HG02840 (cell line): ENCODE data around the gene METRNL.
"Not testable (repeated sequence)": the region's sequence is repeated elsewhere in the genome, so short reads cannot be mapped to it uniquely, and the experiment has no call there.

ENCODE experiments used
- ATAC-seq: cut with Tn5 transposase; IDR thresholded peaks from one replicate; pipeline ENCODE4 v1.9.1; 2021; ENCODE audit warnings: mild to moderate bottlenecking, moderate library complexity, moderate number of reproducible peaks; ENCODE audit not compliant: unreplicated experiment, low FRiP score

The METRNL gene

GRCh38 chr17:83065660-83066542, 13.5 kb upstream of the METRNL start:
- no peak for ATAC-seq

GRCh38 chr17:83066543-83066890, 12.9 kb upstream of the METRNL start:
- not testable (repeated sequence) for ATAC-seq

- ATAC-seq = no peak
Observed at GRCh38 chr17:83067071-83067717, 12.2 kb upstream of the METRNL start.

- ATAC-seq = no peak
Observed at GRCh38 chr17:83067718-83068261, 11.6 kb upstream of the METRNL start.

GRCh38 chr17:83068641-83069570, 10.5 kb upstream of the METRNL start:
- no peak for ATAC-seq

- no peak for ATAC-seq
Observed at GRCh38 chr17:83069571-83069906, 9.9 kb upstream of the METRNL start.

- no peak for ATAC-seq
Observed at GRCh38 chr17:83069931-83070742, 9.3 kb upstream of the METRNL start.

GRCh38 chr17:83070800-83071341, 8.5 kb upstream of the METRNL start:
- no peak for ATAC-seq

GRCh38 chr17:83071365-83071764, 8.0 kb upstream of the METRNL start:
- ATAC-seq = no peak

- ATAC-seq = no peak
Observed at GRCh38 chr17:83071966-83072562, 7.3 kb upstream of the METRNL start.

- no peak for ATAC-seq
Observed at GRCh38 chr17:83072600-83073358, 6.6 kb upstream of the METRNL start.

GRCh38 chr17:83073389-83074063, 5.9 kb upstream of the METRNL start:
- ATAC-seq = no peak

GRCh38 chr17:83074486-83075223, 4.8 kb upstream of the METRNL start:
- no peak for ATAC-seq

- no peak for ATAC-seq
Observed at GRCh38 chr17:83075270-83075880, 4.0 kb upstream of the METRNL start.

- no peak for ATAC-seq
Observed at GRCh38 chr17:83076938-83077337, 2.5 kb upstream of the METRNL start.

- no peak for ATAC-seq
Observed at GRCh38 chr17:83077411-83077810, 2.0 kb upstream of the METRNL start.

GRCh38 chr17:83077939-83078338, 1.5 kb upstream of the METRNL start:
- no peak for ATAC-seq
